HAP-1 (cell line): Measurements from ENCODE around the gene MTSS2.

Experiments used
- DNase-seq, 2 experiments: peaks; one replicate each; pipeline ENCODE4 v3.0.0-alpha.2; 2016 to 2020; ENCODE audit warnings: low spot score in 2 of 2
- H3K27me3 ChIP-seq: fragments of 250-450 bp; sonication (Bioruptor Pico); 2 replicates; pipeline ENCODE4 v1.5.1; 2020; ENCODE audit warnings: low read depth, mild to moderate bottlenecking, moderate library complexity
- H3K36me3 ChIP-seq: fragments of 250-450 bp; sonication (Bioruptor Pico); replicated peaks from 2 replicates; pipeline ENCODE4 v1.5.1; 2020; ENCODE audit warnings: mild to moderate bottlenecking
- H3K4me1 ChIP-seq: fragments of 250-450 bp; sonication (Bioruptor Pico); 2 replicates; pipeline ENCODE4 v1.5.1; 2020; ENCODE audit warnings: mild to moderate bottlenecking
- H3K4me3 ChIP-seq: fragments of 250-450 bp; sonication (Bioruptor Pico); 2 replicates; pipeline ENCODE4 v1.5.1; 2020; ENCODE audit warnings: mild to moderate bottlenecking, moderate library complexity
- H3K9me3 ChIP-seq: fragments of 250-450 bp; sonication (Bioruptor Pico); 2 replicates; pipeline ENCODE4 v1.5.1; 2020; ENCODE audit warnings: mild to moderate bottlenecking, moderate library complexity
- in situ Hi-C: fragments of 300-500 bp; cut with MboI; formaldehyde crosslinking; loops from 3 replicates; pipeline ENCODE4 v1.14.3; 2020; ENCODE audit warnings: low sequenced_read_pairs, inconsistent platforms, mixed read lengths

The MTSS2 gene

GRCh38 chr16:70699696-70700095 is 13.8 kb upstream of the MTSS2 start:
- Histone ChIP-seq H3K4me3 (no peak overlapping the region), H3K27me3 (no peaks in the 10 kb centered on the region), H3K36me3 (no peaks in the 10 kb centered on the region), H3K4me1 (no peaks in the 10 kb centered on the region), H3K9me3 (no peaks in the 10 kb centered on the region)
- DNase-seq: no peak
- in situ Hi-C loops: no loop called here

- Histone ChIP-seq H3K27me3 (no peaks in the 10 kb centered on the region), H3K9me3 (no peaks in the 10 kb centered on the region), H3K4me3 (no peak overlapping the region), H3K36me3 (no peaks in the 10 kb centered on the region), H3K4me1 (no peaks in the 10 kb centered on the region)
- in situ Hi-C loops: no loop called here
- no peak for DNase-seq
Observed at GRCh38 chr16:70698901-70699300, 13.0 kb upstream of the MTSS2 start.

GRCh38 chr16:70697594-70698170 is 11.8 kb upstream of the MTSS2 start:
- in situ Hi-C loops: no loop called here
- Histone ChIP-seq H3K36me3 (no peaks in the 10 kb centered on the region), H3K4me1 (no peaks in the 10 kb centered on the region), H3K9me3 (no peaks in the 10 kb centered on the region), H3K27me3 (no peaks in the 10 kb centered on the region), H3K4me3 (no peak overlapping the region)
- no peak for DNase-seq

GRCh38 chr16:70696952-70697593 is 11.2 kb upstream of the MTSS2 start:
- H3K4me3 ChIP-seq: no peak overlapping the region
- H3K4me1 ChIP-seq: no peaks in the 10 kb centered on the region
- no peaks in the 10 kb centered on the region for H3K27me3 ChIP-seq

GRCh38 chr16:70696355-70696754 is 10.5 kb upstream of the MTSS2 start:
- H3K36me3 ChIP-seq: no peaks in the 10 kb centered on the region
- no peak for DNase-seq
- no peaks in the 10 kb centered on the region for H3K4me1 ChIP-seq
- no peak overlapping the region for H3K4me3 ChIP-seq
- in situ Hi-C loops: no loop called here
- no peaks in the 10 kb centered on the region for H3K27me3 ChIP-seq
- H3K9me3 ChIP-seq: no peaks in the 10 kb centered on the region

More at GRCh38 chr16:70696952-70697593, 11.2 kb upstream of the MTSS2 start:
- Histone ChIP-seq H3K36me3 (no peaks in the 10 kb centered on the region), H3K9me3 (no peaks in the 10 kb centered on the region)
- DNase-seq: no peak
- in situ Hi-C loops: no loop called here

- H3K36me3 ChIP-seq: no peaks in the 10 kb centered on the region
- no peak overlapping the region for H3K4me3 ChIP-seq
- DNase-seq: no peak
- H3K4me1 ChIP-seq: no peaks in the 10 kb centered on the region
- H3K9me3 ChIP-seq: no peaks in the 10 kb centered on the region
- H3K27me3 ChIP-seq: no peaks in the 10 kb centered on the region
- in situ Hi-C loops: no loop called here
Observed at GRCh38 chr16:70695331-70696070, 9.6 kb upstream of the MTSS2 start.

- DNase-seq: no peak
- Histone ChIP-seq H3K9me3 (no peaks in the 10 kb centered on the region), H3K27me3 (no peaks in the 10 kb centered on the region), H3K4me3 (no peak overlapping the region), H3K36me3 (no peaks in the 10 kb centered on the region), H3K4me1 (no peaks in the 10 kb centered on the region)
- in situ Hi-C loops: no loop called here
Observed at GRCh38 chr16:70694868-70695218, 9.0 kb upstream of the MTSS2 start.

- Histone ChIP-seq H3K9me3 (no peaks in the 10 kb centered on the region), H3K36me3 (no peaks in the 10 kb centered on the region), H3K4me3 (no peak overlapping the region), H3K27me3 (no peaks in the 10 kb centered on the region), H3K4me1 (no peaks in the 10 kb centered on the region)
- in situ Hi-C loops: no loop called here
- DNase-seq: no peak
Observed at GRCh38 chr16:70694088-70694867, 8.4 kb upstream of the MTSS2 start.

GRCh38 chr16:70692873-70693671 is 7.2 kb upstream of the MTSS2 start:
- H3K36me3 ChIP-seq: no peaks in the 10 kb centered on the region
- H3K27me3 ChIP-seq: no peaks in the 10 kb centered on the region
- no peaks in the 10 kb centered on the region for H3K9me3 ChIP-seq
- H3K4me3 ChIP-seq: no peak overlapping the region
- DNase-seq: no peak
- in situ Hi-C loops: no loop called here
- no peaks in the 10 kb centered on the region for H3K4me1 ChIP-seq

GRCh38 chr16:70692130-70692872 is 6.4 kb upstream of the MTSS2 start:
- H3K9me3 ChIP-seq: no peaks in the 10 kb centered on the region
- no peaks in the 10 kb centered on the region for H3K36me3 ChIP-seq
- H3K4me1 ChIP-seq: no peaks in the 10 kb centered on the region
- H3K4me3 ChIP-seq: no peak overlapping the region
- in situ Hi-C loops: no loop called here
- no peaks in the 10 kb centered on the region for H3K27me3 ChIP-seq
- DNase-seq: no peak

- Histone ChIP-seq H3K27me3 (no peaks in the 10 kb centered on the region), H3K36me3 (no peaks in the 10 kb centered on the region), H3K4me3 (no peak overlapping the region), H3K9me3 (no peaks in the 10 kb centered on the region), H3K4me1 (no peaks in the 10 kb centered on the region; the same call in 1 of the 2 replicates)
- no peak for DNase-seq
- in situ Hi-C loops: no loop called here
Observed at GRCh38 chr16:70691223-70692129, 5.6 kb upstream of the MTSS2 start.
